BLaER1 (cell line): Measurements from ENCODE around the gene INSRR.

Source experiments
- H3K27ac ChIP-seq: shearing (Covaris generic); formaldehyde crosslinking; 2 replicates; pipeline ENCODE4 v1.8.1; 2022
- H3K27me3 ChIP-seq: shearing (Covaris generic); formaldehyde crosslinking; 2 replicates; pipeline ENCODE4 v1.8.1; 2022
- H3K36me3 ChIP-seq: shearing (Covaris generic); formaldehyde crosslinking; 2 replicates; pipeline ENCODE4 v1.8.1; 2022
- H3K4me1 ChIP-seq: shearing (Covaris generic); formaldehyde crosslinking; 2 replicates; pipeline ENCODE4 v1.8.1; 2022
- H3K4me2 ChIP-seq: shearing (Covaris generic); formaldehyde crosslinking; 2 replicates; pipeline ENCODE4 v1.8.1; 2022
- H3K4me3 ChIP-seq: shearing (Covaris generic); formaldehyde crosslinking; 2 replicates; pipeline ENCODE4 v1.8.1; 2022
- H3K9ac ChIP-seq: shearing (Covaris generic); formaldehyde crosslinking; 2 replicates; pipeline ENCODE4 v1.8.1; 2022
- H3K9me3 ChIP-seq: shearing (Covaris generic); formaldehyde crosslinking; 2 replicates; pipeline ENCODE4 v1.8.1; 2022
- H4K20me1 ChIP-seq: shearing (Covaris generic); formaldehyde crosslinking; 2 replicates; pipeline ENCODE4 v1.8.1; 2022
- Cebpa-rat ChIP-seq: shearing (Covaris generic); IDR thresholded peaks from 2 replicates; pipeline ENCODE4 v1.8.1; 2022

The INSRR gene

GRCh38 chr1:156803086-156803851 lies 55.6 kb downstream of the INSRR start:
- H3K4me2 ChIP-seq = peak overlapping the region; percentile 36
- peaks cover 56% of the 10 kb centered on the region for H3K4me1 ChIP-seq
- H4K20me1 ChIP-seq = peaks cover 20% of the 10 kb centered on the region
- no peaks in the 10 kb centered on the region for H3K9me3 ChIP-seq
- H3K9ac ChIP-seq = no peak overlapping the region
- H3K27me3 ChIP-seq = no peaks in the 10 kb centered on the region
- H3K4me3 ChIP-seq = no peak overlapping the region
- peaks cover 58% of the 10 kb centered on the region for H3K36me3 ChIP-seq
- TF ChIP-seq Cebpa-rat = no peak
- 0 out of 2 replicates have a peak overlapping the region, but pooled peaks have one; percentile 30 for H3K27ac ChIP-seq

DNA sequence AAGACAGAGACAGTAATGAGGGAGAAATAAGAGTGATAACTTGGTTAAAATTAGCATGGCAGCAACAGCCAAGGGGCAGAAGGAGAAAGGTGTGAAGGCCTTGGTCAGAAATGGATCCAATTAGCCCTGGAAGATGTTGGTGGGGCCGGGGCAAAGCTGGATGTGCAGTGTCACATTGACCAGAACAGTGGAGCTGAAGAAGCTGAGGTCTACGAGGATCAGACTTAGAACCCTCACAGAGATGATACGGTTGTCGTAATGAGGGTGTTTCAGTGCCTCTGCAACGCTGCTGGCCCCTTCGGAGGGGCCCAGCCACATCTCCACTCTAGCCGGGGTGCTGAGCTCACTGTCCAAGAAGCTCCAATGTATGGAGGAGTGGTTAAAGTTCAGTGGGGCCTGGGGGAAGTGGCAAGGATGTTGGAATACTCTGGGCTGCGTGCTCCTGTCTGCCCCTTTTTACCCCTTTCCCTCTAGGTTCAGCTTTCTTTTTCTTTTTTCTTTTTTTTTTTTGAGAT lies 56.4 kb downstream of the INSRR start:
- no peaks in the 10 kb centered on the region for H3K9me3 ChIP-seq
- no peaks in the 10 kb centered on the region for H3K27me3 ChIP-seq
- no peak for TF ChIP-seq Cebpa-rat
- H3K27ac ChIP-seq = no peak overlapping the region; the same call in 1 of the 2 replicates
- H3K9ac ChIP-seq = no peak overlapping the region; the same call in 1 of the 2 replicates
- H3K4me1 ChIP-seq = peaks cover 48% of the 10 kb centered on the region
- peak overlapping the region; percentile 33 for H3K4me2 ChIP-seq
- H3K4me3 ChIP-seq = no peak overlapping the region
- H4K20me1 ChIP-seq = peaks cover 20% of the 10 kb centered on the region
- peaks cover 65% of the 10 kb centered on the region for H3K36me3 ChIP-seq

DNA sequence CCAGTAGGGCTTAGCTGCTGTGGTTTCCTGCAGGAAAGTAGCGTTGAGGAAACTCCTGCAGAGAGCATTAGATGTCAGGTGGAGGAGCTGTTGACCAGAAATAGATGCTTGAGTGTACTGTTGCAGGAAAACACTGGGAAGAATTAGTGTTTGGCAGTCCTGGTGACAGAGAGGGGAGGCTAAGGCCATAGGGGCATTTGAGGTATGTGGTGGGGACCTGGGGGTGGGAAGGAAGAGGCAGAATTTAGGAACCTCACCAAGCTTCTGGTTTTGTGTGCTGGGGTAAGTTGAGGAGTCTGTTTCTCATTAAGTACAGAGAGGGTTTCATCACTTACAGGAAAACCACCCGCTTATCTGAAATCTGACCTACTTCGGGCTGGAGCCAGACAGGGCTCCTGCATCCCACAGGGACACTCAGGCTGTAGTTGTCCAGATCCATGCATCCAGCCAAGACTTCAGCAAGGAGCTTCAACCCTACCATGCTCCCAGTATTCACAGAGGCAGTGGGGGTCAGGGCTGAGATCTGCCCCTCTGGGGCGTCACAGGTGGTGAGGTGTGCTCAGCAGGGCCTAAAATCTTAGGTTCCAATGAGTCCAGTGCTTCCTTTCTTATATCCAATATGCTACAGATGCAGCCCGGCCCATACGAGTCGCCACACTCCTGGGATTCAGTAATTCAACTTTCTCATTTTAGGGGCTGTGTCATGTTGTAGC lies 57.4 kb downstream of the INSRR start:
- H4K20me1 ChIP-seq = peaks cover 29% of the 10 kb centered on the region
- TF ChIP-seq Cebpa-rat = no peak
- no peaks in the 10 kb centered on the region for H3K9me3 ChIP-seq
- no peaks in the 10 kb centered on the region for H3K27me3 ChIP-seq
- no peak overlapping the region for H3K9ac ChIP-seq
- H3K27ac ChIP-seq = no peak overlapping the region
- H3K4me1 ChIP-seq = peaks cover 44% of the 10 kb centered on the region
- H3K4me2 ChIP-seq = peak overlapping the region; percentile 11; the same call in 1 of the 2 replicates
- no peak overlapping the region for H3K4me3 ChIP-seq
- H3K36me3 ChIP-seq = peaks cover 70% of the 10 kb centered on the region

DNA sequence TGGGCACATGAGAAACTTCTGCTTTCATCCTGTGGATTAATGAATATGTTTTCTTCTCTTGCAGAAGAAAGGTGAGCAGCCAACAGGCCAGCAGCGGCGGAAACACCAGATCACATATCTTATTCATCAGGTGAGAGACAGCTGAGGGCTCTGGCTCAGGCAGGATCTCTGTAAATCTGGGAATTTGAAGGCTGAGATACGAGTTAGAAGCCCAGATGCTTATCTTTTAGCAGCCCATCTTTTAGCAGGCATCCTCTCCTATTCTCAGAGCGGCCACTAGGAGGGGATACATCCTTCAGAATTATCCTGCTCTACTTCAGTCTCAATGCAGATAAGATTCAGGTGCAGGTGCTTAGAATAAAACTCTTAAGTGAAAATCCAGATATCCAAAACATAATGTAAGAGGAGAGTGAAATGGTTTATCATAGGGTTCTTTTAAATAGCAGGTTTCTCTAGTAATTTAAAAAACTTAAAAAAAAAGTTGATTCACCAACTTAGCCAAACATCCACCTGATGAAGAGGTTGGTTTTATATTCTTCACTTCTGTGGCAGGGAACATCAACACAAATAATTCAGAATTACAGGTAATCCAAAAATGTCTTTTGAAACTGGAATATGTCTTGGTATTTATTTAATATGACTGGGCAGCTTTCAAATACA lies 61.6 kb downstream of the INSRR start:
- TF ChIP-seq Cebpa-rat = no peak
- H4K20me1 ChIP-seq = peaks cover 60% of the 10 kb centered on the region
- H3K36me3 ChIP-seq = peaks cover 98% of the 10 kb centered on the region
- H3K27me3 ChIP-seq = no peaks in the 10 kb centered on the region
- H3K4me1 ChIP-seq = peaks cover 17% of the 10 kb centered on the region
- H3K9me3 ChIP-seq = no peaks in the 10 kb centered on the region
- no peak overlapping the region for H3K4me3 ChIP-seq
- H3K27ac ChIP-seq = no peak overlapping the region
- no peak overlapping the region for H3K9ac ChIP-seq
- H3K4me2 ChIP-seq = no peak overlapping the region

DNA sequence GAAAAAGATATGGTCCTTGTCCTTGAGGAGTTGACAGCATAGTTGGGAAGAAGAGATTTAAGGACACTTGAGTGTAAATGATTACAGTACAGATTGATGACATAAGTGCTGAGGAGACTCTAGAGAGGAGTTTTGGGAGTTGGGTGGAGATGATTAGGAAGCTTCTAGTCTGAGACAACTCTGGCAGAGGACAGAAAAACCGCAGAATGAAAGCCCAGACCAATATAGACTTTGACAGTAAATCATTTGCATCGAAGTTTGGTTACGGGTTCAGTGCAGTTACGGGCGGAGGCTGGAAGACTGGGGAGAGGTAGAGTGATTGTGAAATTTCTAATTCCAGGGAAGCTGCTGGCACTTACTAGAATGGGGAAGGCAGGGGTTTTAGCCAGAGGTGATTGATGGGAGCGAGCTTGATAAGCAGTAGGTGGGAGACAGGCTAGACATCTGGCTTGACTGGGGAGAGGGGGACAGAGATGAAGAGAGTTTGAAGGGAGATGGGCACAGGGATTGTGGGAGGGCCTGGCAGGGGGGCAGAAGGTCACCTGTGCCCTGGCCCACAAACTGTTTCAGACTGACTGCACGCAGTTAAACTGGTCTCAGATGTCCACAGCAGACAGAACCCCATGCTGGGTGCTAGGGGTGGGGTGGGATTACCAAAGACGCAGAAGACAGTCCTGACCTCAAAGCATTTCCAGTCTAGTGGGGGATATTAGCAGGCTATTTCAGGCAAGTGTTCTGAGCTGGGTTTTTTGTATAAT lies 62.4 kb downstream of the INSRR start:
- H3K4me2 ChIP-seq = no peak overlapping the region
- peaks cover 98% of the 10 kb centered on the region for H3K36me3 ChIP-seq
- H3K9me3 ChIP-seq = no peaks in the 10 kb centered on the region
- H3K9ac ChIP-seq = no peak overlapping the region
- peaks cover 60% of the 10 kb centered on the region for H4K20me1 ChIP-seq
- no peak overlapping the region for H3K4me3 ChIP-seq
- H3K4me1 ChIP-seq = peaks cover 9% of the 10 kb centered on the region
- TF ChIP-seq Cebpa-rat = no peak
- no peak overlapping the region for H3K27ac ChIP-seq
- no peaks in the 10 kb centered on the region for H3K27me3 ChIP-seq

DNA sequence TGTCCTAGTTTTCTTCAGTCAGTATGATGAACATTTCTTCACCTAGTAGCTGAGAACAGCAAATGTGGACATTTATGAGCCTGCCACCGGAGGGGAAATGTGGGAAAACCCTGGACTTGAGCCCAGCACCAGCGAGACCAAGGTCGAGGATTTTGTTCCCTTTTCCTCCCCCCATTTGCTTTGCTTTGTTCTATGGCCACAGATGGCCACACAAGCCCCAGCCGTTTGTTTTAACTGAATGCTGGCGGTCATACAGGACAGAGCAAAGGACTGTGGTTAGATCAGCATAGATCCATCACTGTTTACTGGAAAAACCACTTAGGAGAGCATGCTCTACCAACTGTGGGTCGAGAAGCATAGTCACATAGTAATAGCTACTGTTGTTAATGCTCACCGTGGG lies 63.1 kb downstream of the INSRR start:
- H3K4me3 ChIP-seq = no peak overlapping the region
- peaks cover 59% of the 10 kb centered on the region for H4K20me1 ChIP-seq
- H3K9ac ChIP-seq = no peak overlapping the region; the same call in 1 of the 2 replicates
- no peaks in the 10 kb centered on the region for H3K9me3 ChIP-seq
- no peaks in the 10 kb centered on the region for H3K27me3 ChIP-seq
- TF ChIP-seq Cebpa-rat = no peak
- H3K36me3 ChIP-seq = peaks cover 98% of the 10 kb centered on the region
- H3K4me1 ChIP-seq = peaks cover 1% of the 10 kb centered on the region
- no peak overlapping the region for H3K4me2 ChIP-seq
- H3K27ac ChIP-seq = no peak overlapping the region

DNA sequence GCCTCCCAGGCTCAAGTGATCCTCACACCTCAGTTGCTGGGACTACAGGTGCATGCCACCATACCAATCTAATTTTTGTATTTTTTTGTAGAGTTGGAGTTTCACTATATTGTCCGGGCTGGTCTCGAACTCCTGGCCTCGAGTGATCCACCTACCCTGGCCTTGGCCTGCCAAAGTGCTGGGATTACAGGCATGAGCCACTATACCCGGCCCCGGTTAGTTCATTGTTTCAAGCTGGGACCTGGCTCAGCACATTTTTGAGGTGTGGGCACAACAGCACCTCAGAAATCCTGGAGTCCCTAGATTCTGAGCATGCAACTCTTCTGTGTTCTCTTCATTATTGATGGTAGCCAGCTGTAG lies 63.6 kb downstream of the INSRR start:
- Histone ChIP-seq H3K27me3 (no peaks in the 10 kb centered on the region), H3K4me3 (no peak overlapping the region), H3K27ac (no peak overlapping the region), H3K36me3 (peaks cover 97% of the 10 kb centered on the region), H3K9ac (no peak overlapping the region; the same call in 1 of the 2 replicates), H3K4me2 (no peak overlapping the region), H3K4me1 (no peaks in the 10 kb centered on the region), H3K9me3 (no peaks in the 10 kb centered on the region), H4K20me1 (peaks cover 62% of the 10 kb centered on the region)
- no peak for TF ChIP-seq Cebpa-rat

DNA sequence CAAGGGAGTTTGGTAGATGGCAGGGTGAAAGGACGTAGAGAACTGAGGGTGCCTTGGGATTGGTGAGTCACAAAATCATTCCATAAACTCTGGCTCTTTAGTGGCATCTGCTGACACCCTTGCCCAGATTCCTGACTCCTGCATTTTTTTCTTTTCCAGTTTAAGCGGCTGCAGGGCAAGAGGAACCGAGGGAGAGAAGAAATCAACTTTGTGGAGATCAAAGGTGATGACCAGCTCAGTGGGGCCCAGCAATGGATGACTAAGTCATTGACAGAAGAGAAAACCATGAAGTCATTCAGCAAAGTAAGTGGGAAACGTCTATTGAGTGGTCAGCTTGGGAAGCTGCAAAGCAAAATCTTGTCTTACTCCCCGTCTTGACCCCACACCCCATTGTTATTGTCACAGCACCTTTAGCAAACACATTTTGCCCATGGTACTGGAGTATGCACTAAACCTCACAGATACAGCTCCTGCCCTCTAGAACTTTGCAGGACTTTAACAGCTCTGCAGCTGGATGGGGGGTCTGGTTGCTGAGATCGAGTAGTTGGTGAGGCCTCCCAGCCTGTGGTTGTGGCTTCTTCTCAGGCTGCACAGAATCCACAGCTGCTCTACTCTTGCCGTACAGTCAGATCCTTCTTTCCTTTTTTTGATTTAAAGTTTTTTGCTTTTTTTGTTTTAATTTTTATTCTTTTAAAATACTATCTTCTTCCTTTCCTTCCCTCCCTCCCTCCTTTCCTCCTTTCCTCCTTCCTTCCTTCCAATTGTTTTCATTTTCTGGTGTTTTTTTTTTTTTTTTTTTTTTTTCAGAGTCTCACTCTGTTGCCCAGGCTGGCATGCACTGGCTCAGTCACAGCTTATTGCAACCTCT lies 64.2 kb downstream of the INSRR start:
- Histone ChIP-seq H3K36me3 (peaks cover 97% of the 10 kb centered on the region), H3K4me3 (no peak overlapping the region), H3K4me1 (no peaks in the 10 kb centered on the region), H3K27ac (no peak overlapping the region), H3K27me3 (no peaks in the 10 kb centered on the region), H3K9me3 (no peaks in the 10 kb centered on the region), H3K9ac (no peak overlapping the region; the same call in 1 of the 2 replicates), H4K20me1 (peaks cover 68% of the 10 kb centered on the region), H3K4me2 (no peak overlapping the region)
- no peak for TF ChIP-seq Cebpa-rat
